Measurements from ENCODE around the gene TCERG1L.

DNA sequence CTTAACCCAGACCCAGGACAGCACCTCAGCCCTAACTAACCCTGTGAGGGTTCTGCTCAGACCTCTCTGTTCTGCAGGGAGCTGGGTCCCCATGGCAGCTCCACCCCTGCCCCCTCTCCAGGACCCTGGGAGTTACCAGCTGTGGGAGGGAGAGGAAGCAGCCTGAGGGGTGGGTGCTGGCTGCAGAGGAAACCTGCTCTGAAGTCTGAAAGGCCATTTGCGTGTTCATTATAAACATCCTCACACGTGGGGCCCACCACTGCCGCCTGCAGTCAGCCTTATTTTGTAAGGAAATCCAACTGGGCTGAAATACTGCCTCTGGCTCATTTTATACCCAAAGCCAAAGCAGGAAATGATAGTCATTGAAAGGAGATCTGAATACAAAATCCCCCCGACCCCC is 195.7 kb downstream of the TCERG1L start:
- TF ChIP-seq CEBPB (IDR thresholded peaks at IDR 0.05) (no peak), EP300 (IDR thresholded peaks at IDR 0.05; ENCODE audit: borderline replicate concordance) (no peak), YY1 (IDR thresholded peaks at IDR 0.05; ENCODE audit: low read depth) (no peak)
- TF ChIP-seq, protein P1, sequence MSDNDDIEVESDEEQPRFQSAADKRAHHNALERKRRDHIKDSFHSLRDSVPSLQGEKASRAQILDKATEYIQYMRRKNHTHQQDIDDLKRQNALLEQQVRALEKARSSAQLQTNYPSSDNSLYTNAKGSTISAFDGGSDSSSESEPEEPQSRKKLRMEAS (IDR thresholded peaks at IDR 0.05) = no peak
- TF ChIP-seq, protein P2, sequence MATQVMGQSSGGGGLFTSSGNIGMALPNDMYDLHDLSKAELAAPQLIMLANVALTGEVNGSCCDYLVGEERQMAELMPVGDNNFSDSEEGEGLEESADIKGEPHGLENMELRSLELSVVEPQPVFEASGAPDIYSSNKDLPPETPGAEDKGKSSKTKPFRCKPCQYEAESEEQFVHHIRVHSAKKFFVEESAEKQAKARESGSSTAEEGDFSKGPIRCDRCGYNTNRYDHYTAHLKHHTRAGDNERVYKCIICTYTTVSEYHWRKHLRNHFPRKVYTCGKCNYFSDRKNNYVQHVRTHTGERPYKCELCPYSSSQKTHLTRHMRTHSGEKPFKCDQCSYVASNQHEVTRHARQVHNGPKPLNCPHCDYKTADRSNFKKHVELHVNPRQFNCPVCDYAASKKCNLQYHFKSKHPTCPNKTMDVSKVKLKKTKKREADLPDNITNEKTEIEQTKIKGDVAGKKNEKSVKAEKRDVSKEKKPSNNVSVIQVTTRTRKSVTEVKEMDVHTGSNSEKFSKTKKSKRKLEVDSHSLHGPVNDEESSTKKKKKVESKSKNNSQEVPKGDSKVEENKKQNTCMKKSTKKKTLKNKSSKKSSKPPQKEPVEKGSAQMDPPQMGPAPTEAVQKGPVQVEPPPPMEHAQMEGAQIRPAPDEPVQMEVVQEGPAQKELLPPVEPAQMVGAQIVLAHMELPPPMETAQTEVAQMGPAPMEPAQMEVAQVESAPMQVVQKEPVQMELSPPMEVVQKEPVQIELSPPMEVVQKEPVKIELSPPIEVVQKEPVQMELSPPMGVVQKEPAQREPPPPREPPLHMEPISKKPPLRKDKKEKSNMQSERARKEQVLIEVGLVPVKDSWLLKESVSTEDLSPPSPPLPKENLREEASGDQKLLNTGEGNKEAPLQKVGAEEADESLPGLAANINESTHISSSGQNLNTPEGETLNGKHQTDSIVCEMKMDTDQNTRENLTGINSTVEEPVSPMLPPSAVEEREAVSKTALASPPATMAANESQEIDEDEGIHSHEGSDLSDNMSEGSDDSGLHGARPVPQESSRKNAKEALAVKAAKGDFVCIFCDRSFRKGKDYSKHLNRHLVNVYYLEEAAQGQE (IDR thresholded peaks at IDR 0.05; ENCODE audit: low read depth) = no peak
